DMS 273 (cell line): Measurements from ENCODE around the gene SMIM38.

Experiments
- DNase-seq: peaks from one replicate; lab custom pipeline; 2025; ENCODE audit not compliant: unreplicated experiment; lab: John Stamatoyannopoulos, UW

SMIM38 gene

DNA sequence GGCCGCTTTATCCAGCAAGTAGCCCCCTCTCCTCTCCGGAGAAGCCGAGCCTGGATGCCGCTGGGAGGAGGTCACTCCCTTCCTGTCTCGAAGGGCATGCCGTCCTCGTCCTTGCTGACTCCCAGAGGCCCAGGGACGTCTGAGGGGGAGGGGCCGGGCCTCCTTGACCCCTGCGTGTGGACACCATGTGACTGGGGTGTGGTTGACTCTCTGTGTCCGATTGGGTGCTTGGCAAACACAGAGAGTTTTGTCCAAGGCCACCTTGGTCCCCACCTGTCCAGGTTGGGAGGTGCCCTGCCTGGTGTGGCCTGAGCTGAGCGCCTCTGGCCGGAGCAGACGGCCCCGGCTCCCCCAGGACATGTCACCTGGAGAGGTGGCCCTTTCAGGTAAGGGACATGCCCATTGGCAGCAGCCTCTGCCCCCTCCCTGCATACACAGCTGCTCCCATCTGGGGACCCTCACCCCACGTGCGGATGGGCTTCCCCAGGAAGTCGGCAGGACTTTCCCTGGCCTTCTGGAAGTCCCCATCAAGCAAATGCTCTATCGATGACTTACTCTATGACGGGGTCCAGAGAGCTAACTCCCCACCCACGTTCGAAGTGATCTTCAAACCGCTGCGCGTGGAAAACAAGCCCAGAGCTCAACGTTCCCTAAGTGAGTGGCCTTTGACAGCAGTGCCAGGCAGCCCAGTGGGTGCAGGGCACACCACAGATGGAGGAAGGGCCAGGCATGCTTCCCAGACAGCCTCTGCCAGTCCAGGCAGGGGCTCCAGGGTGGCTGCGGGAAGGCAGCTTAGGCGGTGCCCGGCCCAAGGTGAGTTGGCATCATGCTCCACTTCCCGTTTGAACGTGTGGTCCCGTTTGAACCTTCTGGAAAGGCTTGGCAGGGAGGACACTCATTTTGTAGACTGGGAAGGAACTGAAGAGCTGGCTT, at the start of gene SMIM38:
Gene SMIM38 (plus strand): TSS at position 634 of the 933 bp plus-strand sequence. CDS start 1,912 bp downstream, outside the sequence.
- no peak for DNase-seq

DNA sequence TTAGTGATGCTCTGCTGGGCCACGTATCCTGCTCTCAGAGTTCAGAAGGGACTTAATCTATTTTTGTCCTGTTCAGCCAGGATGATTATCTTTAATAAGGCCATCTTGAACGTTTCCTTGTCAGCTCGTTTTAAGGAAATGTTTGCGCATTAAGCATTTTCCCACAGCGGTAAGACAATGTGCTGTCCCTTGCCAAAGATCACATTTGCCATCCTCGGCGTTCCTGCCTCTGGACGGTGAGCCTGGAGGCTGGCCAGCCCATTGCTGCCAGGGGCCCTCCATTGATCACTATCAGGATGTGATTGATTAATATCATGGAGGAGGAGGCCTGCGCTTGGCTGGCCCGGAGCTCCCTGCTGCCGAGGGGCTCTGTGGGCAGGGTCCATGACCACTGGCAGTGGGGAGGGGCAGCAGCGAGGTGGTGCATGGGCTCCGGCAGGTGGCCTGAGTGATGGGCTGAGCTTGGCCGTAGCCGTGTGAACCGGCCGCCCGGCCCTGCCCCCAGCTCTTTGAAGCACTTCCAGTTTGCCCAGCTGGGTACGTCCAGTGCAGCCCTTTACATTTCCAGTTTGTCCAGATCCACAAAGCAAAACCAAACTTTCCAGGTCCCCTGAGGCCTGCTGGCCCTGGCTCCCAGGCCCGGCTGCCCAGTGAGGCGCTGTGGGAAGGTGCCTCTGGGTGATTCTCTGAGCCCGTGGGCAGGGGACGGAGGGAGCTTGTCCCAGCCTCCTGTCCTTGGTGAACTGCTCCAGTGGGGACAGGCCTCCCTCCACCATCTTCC, 49.5 kb upstream of the SMIM38 start:
- no peak for DNase-seq

DNA sequence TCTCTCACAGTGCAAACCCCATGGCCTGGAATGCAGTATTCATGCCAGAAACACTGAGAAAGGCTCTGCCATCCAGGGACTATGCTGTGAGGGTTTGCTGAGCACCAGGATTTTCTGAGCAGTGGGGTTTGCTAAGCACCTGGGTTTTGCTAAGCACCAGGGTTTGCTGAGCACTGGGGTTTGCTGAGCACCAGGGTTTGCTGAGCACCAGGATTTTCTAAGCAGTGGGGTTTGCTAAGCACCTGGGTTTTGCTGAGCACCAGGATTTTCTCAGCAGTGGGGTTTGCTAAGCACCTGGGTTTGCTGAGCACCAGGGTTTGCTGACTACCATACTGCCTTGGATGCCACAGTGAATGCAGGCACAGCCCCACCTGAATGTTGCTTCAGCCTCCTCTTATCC, 48.3 kb upstream of the SMIM38 start:
- no peak for DNase-seq

DNA sequence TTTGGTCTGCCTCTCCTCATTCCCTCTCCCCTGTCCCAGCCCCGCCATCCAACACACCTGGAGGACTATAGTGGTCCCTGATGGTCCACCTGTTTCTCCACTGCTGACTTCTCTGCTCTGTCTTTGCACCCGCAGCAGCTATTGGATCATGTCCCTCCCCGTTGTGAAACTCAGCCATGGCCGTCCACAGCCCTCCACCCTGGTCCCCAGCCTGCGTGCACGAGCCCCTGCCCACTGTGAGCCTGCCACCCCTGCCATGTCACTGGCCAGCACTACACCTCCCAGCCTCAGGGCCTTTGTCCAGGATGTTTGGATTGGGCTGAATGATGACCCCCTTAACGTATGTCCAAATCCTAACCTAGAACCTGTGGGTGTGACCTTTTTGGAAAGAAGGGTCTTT, 47.7 kb upstream of the SMIM38 start:
- no peak for DNase-seq

DNA sequence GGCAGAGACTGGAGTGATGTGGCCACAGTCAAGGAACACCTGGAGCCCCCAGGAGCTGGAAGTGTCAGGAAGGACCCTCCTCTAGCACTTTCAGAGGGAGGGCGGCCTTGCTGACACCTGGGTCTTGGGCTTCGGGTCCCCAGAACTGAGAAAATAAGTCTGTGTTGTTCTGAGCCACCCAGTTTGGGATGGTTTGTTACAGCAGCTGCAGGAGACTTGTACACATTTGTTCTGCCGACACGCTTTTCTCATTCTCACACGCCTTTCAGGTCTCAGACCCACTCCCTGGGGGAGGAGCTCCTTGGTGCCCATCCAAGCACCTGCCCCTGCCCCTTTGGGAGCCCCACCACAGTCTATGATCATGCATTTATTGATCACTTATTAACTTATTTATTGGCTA, 47.2 kb upstream of the SMIM38 start:
- no peak for DNase-seq

DNA sequence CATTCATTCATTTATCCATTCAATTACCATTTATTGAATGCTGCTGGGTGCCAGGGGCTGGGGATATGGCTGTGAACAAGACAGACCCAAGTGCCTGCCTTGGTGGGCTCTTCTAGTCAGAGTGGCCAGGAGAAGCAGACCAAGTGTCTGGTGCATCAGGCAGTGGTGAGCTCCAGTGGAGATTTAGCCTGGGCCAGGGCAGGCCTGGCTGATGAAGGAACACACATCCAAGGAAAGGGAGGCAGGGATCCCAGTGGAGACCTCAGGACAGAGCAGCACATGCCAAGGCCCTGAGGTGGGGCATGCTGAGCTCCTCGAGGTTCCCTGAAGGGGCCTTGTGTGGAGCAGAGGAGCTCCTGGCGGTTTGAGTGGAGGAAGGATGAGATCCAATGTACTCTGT, 46.6 kb upstream of the SMIM38 start:
- DNase-seq: no peak

DNA sequence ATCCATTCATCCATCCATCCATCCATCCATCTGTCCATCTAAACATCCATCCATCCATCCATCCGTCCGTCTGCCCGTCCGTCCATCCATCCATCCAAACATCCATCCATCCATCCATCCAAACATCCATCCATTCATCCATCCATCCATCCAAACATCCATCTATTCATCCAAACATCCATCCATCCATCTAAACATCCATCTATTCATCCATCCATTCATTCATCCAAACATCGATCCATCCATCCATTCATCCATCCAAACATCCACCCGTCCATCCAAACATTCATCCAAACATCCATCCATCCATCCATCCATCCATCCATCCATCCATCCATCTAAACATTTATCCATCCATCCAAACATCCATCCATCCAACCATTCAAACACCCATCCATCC, 45.3 kb upstream of the SMIM38 start:
- DNase-seq: no peak

DNA sequence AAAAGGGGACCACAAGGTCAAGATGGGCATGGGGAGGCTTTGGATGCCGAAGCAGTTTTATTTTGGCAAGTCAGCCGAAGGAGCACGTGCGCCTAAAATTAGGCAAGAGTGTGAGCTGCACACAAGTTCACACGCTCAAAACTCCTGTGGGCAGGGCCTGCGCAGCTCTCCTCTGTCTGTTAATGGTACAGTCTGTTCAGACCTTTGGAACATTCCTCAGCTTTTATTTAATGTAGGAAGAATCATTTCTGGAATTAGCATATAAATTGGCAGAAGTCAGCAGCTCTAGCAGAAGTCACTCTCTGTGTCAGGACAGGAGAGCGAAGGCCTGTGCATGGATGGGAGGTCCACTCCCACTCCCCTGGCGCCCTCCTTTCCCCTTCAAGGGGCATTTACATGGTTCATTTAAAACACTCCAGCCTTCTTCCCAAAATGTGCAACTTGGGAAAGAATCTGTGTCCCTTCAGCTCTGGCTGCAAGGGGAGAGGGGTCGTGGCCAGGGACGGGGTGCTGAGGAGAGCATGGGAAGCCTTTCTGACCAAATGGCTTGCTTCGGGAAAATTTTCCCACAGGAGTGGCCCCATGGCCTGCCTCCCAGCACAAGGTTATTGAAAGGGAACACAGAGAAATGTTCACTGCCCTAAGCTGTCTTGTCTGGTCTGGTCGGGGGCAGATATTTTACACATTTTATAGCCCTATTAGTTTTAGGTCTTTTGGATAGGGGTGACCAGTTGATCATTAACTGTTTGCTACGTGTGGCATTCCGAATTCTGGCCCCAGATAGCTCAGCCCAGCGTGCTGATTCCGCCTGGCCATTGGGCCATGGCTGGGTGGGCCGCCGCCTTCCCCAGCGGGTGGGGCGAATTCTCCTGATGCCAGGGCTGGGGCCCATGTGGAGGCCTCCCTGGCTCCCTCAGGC, 43.9 kb upstream of the SMIM38 start:
- DNase-seq: no peak

DNA sequence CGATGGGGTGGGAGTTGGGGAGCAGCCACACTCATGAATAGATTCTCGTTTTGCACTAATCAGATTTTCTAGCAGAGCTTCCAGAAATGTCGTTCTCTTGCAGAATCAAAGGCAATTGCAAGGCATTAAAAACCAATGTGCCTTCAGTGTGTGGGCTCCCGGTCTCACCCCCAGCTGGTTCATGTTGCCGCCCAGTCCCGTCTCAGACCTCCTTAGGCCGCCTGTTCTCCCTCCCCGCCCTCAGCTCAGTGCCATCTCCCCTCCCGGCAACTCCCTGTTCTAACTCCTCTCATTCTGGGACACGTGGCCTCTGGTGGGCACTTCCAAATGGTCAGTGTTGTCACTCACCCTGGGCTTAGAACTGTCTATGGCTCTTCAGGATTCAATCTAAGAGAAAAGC, 42.5 kb upstream of the SMIM38 start:
- no peak for DNase-seq

DNA sequence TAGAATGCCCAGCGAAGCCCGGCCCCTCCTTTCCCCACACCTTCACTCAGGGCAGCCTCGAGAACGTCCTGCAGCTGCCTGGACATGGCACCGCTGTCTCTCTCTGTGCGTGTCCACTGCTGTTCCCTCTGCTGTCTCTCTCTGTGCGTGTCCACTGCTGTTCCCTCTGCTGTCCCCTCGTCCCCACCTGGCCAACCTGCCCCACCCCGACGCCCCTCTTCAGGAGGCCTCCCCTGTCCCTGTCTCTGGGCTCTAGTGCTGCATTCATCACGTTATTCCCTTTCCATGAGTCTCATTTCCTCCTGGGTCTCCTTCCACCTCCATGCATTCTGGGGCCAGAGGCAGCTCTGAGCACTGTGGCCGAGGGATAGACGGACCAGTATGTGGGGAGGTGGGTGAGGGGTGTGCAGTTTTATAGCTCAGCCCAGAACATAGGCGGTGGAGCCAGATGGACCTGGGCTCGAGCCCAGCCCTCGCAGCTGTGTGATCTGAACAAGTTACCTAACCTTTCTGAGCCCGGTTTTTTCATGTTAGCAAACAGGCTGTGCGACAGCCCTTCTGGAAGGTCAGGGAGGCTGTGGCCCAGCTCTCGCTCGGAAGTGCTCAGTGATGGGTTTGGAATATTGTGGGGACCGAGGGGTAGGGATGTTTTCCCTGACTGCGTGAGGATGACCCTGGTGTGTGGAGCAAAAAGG, 41.9 kb upstream of the SMIM38 start:
- no peak for DNase-seq

DNA sequence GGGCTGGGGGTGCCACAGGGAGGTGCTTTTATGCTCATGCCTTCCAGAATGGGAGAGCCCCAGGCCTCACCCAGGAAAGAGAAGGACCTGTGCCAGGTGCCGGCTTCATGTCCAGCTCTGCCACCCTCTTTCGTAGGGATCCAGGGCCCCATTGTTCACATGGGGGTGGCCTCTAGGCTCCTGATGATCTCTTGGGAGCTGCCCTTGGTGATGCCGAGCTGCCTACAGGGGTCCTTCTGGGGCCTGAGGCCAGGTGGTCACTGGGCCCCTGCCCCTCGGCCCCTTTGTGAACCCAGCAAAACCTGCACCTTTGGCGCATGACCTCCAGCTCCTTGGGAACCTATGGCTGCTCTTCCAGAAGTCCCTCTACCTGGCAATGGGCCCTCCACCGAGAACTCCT, 41.4 kb upstream of the SMIM38 start:
- DNase-seq: no peak

DNA sequence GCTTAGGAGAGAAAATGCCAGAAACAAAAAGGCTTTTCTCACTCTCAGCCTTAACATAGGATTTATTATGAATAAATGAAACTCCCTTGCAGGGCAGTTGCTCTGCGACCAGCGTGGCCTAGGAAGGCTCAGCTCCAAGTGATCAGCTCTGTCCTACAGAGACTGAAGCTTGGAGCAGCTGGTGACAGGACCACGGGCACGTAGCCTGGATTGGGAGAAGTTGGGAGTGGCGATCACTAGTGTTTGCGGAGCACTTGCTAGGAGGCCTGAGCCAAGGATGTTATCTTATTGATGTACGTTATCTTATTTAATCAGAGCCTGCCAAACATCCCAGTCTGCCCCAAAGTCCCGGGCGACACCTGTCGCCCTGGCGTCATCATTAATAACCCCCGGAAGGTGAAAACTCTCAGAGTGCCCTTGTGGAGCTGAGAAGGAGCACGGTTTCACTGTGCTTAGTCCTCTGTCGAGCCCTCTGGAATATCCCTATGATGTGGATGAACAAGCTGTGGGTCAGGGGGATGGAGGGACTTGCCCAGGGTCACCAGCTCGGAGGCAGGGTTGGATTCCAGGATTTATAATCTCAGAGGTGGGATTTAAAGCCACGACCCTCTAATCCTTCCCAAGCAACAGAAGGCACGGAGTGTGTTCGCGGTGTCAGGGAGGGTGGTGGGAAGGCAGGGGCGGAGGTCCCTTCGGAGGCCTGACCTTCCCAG, 40.8 kb upstream of the SMIM38 start:
- no peak for DNase-seq

DNA sequence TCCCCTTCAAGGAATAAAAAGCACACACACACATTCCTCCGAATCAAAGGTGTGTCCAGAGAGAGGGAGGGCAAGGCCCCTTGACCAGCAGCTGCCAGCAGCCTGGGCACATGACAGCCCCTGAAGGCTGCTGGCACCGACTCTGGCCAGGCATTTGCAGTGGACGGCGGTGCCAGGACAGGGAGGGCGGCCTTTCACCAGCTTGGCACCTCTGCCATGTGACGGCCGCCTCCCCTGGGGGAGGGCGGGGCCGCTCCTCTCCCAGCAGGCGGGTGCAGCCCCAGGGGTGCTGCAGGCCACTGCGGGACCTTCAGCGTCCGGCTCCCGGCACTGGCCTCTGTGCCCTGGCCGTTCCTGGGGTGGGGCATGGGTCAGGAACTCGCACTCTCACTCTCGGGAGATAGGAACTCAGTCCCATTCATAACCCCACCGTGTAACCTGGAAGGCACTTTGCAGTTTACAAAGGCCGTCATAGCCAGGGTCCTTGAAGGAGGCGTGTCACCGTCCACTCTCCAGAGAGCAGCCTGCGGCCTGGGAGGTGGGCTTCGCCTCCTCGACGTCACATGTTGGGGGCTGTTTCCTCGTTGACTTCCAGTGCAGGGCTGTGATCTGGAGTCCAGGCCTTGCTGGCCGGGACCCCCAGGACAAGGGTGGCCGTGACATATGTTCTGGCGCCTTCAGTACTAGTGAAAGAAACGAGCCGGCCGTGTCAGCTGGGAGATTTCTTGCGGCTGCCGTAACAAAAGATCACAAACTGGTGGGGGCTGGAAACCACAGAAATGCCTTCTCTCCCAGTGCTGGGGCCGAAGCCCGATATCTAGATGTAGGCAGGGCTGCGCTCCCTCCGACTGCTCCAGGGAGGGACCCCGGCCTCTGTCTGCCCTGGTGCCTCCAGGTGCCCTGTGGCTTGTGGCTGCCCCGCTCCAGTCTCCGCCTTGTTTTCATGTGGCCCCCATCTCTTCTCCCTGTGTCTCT, 39.9 kb upstream of the SMIM38 start:
- DNase-seq: no peak

DNA sequence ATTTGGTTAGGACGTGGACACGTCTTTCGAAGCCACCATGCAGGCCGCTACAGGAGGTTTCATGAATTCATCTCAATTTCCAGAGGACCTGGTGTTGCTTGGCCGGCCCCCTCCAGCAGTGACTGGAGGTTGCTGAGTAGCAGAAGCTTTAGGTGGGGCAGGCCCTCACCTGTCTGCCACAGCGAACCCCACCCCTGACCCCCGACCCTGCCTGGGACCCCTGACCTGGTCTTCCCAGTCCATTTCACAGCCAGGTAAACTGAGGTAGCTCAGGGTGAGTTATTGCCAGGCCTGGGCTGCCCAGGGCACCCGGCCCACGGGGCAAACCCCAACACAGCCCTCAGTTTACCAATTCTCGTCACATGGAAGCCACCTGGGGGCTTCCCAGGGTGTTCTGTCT, 39.1 kb upstream of the SMIM38 start:
- DNase-seq: no peak

DNA sequence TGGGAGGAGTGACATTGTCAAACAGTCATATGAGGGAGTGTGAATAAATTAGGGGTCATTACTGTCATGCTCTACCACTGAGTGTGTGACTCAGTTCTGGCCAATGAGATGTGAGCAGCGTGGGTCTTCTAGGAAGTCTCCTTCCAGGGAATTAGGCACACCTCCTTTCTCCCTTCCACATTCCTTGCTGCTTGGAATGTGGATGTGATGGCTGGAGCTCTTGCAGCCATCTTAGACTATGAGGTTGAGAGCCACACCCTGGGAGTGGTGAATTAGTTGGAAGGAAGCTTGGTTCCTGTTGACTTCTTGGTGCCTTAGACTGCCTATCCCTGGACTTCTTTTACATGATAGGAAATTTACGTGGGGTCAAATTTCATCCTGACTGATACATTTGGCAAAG, 36.5 kb upstream of the SMIM38 start:
- no peak for DNase-seq

DNA sequence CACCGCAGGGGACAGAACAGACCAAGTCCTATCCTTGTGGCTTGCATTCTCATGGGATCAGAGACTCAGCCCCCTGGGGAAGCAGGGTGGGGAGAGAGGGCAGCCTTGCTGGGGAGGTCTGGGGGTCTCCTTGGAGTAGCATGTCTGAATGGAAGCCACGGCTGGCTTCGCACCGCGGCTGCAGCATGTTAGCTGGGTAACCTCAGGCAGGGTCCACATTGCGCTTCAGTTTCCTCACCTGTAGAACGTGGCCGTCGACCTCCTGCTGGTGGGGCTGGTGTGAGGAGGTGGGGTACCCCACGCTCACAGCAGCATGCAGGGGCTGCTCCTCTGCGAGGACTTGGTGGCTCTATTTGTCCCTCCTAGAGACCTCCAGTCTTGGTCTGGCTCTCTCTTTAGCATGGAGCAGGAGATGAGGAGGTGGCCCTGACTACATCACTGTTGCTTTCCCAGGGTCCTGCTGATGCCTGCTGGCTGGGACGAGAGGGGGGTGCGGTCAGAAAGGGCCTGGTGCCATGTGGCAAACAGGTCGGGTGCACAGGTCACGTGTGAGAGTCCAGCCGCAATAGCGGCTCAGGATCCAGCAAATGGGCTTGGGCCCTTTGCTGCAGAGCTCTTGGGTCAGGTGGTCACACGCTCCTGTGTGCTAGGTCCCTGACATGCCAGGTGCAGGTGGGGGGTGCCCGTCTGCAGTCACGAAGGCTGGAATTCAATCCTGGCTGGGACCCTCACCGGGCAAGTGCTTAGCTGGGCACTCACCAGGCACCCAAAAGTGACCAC, 35.4 kb upstream of the SMIM38 start:
- no peak for DNase-seq

DNA sequence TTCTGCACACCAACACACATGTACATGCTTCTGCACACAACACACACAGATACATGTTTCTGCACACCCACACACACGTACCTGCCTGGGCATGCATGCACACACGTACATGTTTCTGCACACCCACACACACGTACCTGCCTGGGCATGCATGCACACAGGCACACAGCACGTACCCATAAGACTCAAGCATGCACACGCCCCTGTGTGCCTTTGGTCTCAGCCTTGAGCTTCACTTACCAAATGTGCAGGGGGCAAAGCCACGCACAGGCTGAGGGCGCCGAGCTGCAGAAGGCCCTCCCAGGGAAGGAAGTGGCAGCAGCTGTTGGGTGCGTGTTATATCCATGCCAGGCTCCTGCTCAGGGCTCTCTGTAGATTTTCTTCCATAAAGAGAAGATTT, 34.7 kb upstream of the SMIM38 start:
- DNase-seq: no peak
